Pancreas (tissue), 10 donors: ENCODE results near the gene NUP210. TPM values are rescaled to one million over a fixed set of nuclear protein-coding genes. Genes with fewer than 3 reads are reported as not detected.

Experiments
- ATAC-seq, 4 donors: fragments of 200-7000 bp; cut with Tn5 transposase; one replicate each; pipeline versions ENCODE4 v1.8.0 to v1.9.1; 2020; ENCODE audit warnings: mild to moderate bottlenecking in 4 of 4, moderate library complexity in 4 of 4
- DNase-seq, 6 donors: peaks; one replicate each; pipeline ENCODE4 v3.0.0-alpha.2; 2020
- FAIRE-seq: peaks from 2 replicates; lab custom pipeline; 2012; peaks lifted over from hg19 to GRCh38; lab: Jason Lieb, UNC
- H3K27ac ChIP-seq, 4 donors: fragments of 200-600 bp; sonication (generic); 1 replicate in 3 of 4; 2 replicates in 1 of 4; pipeline versions ENCODE4 v1.5.0 to v1.8.0; 2020
- H3K27me3 ChIP-seq, 4 donors: fragments of 200-600 bp; one replicate each; pipeline ENCODE4 v1.8.0; 2021
- H3K36me3 ChIP-seq, 3 donors: fragments of 200-600 bp; sonication (generic) in 1 of 3; one replicate each; pipeline versions ENCODE4 v1.5.0 to v1.8.0; 2020 to 2021
- H3K4me1 ChIP-seq, 3 donors: fragments of 200-600 bp; one replicate each; pipeline ENCODE4 v1.8.0; 2021
- H3K4me3 ChIP-seq, 4 donors: fragments of 200-600 bp; sonication (generic) in 2 of 4; one replicate each; pipeline versions ENCODE4 v1.5.0 to v1.8.0; 2020 to 2021
- H3K9me3 ChIP-seq, 4 donors: fragments of 200-600 bp; one replicate each; pipeline ENCODE4 v1.8.0; 2021
- WGBS, 2 donors: extraction: QIAGEN DNeasy Blood & Tissue Kit; methylation state at CpG; one replicate each; pipeline ENCODE4 v1.1.7; 2013; 5-methylcytosine and 5-hydroxymethylcytosine counted together
- intact Hi-C, 3 donors: fragments of 100-400 bp; cut with DNase I; formaldehyde crosslinking; loops; one replicate each; pipeline versions ENCODE4 v1.11.1 to v1.14.2; 2022
- polyA plus RNA-seq, 2 donors: library from polyadenylated mRNA; stranded (reverse); fragments of 200-250 nt; gene quantifications; one replicate each; pipeline ENCODE4 v1.2.3, GENCODE V29; 2013
- total RNA-seq, 6 donors: library from RNA; stranded (reverse); fragmentation: NEBNext Ultra II Directional in 4 of 6; extraction: Animal tissue kit (Norgen Biotek cat#: 25700) in 4 of 6; gene quantifications; one replicate each; pipeline versions ENCODE4 v1.2.1 to v1.2.4, GENCODE V29; 2021 to 2023
- TF ChIP-seq, protein P1 (sequence below), 4 donors: fragments of 200-600 bp; sonication (generic) in 3 of 4; IDR thresholded peaks; one replicate each; pipeline versions ENCODE4 v1.5.0 to v1.8.0; 2021; ENCODE audit warnings: antibody characterized with exemption in 4 of 4
- donor health status: healthy with polysubstance abuse.
- donor health status: DM: no; HTN: no; CAD: no; lungs with moderate emphysema.
- donor health status: DM: no; HTN: no; CAD: no.
- donor health status: control.
- donor health status: control.
- donor health status: Bipolar disorder and iron deficiency.
- donor health status: DM: yes; HTN: yes; CAD: no.
- donor health status: DM: no; HTN: no; CAD: no.
- donor health status: DM: no; HTN: no; CAD: no.
- donor health status: DM: yes; HTN: yes; CAD: no.

NUP210 gene
- total and polyA plus RNA-seq, 8 donors, result 7.6 to 12.5 (median 9.8) TPM

DNA sequence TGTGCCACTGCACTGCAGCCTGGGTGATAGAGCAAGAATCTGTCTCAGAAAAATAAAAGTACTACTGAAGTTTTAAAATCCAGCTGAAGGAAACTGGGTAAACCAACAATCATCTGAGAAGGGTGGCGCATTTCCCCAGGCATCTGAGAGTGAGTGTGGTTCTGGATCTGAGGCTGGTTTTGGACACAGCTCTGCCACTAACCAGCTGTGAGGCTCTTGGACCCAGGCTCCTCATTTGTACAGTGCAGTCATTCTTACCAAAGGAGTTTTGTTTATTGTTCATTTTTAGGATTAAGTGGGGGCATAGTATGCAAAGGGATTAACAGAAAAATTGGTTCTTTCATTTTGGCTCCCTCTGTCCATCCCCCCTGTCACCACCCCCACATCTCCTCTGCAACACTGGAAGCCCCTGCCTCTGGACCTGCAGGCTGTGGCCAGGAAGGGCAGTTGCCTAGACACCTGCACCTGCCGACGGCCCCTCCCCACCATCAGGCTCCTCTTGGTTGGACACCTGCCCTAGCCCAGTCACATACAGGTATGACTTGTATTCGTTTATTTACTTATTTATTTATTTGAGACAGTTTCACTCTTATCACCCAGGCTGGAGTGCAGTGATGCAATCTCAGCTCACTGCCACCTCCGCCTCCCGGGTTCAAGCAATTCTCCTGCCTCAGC lies 8.8 kb downstream of the NUP210 start:
- Histone ChIP-seq H3K4me3 (no peak overlapping the region), H3K27me3 (no peaks in the 10 kb centered on the region), H3K36me3 (no peaks in the 10 kb centered on the region), H3K4me1 (no peaks in the 10 kb centered on the region), H3K27ac (no peak overlapping the region), H3K9me3 (no peaks in the 10 kb centered on the region)
- TF ChIP-seq, protein P1, sequence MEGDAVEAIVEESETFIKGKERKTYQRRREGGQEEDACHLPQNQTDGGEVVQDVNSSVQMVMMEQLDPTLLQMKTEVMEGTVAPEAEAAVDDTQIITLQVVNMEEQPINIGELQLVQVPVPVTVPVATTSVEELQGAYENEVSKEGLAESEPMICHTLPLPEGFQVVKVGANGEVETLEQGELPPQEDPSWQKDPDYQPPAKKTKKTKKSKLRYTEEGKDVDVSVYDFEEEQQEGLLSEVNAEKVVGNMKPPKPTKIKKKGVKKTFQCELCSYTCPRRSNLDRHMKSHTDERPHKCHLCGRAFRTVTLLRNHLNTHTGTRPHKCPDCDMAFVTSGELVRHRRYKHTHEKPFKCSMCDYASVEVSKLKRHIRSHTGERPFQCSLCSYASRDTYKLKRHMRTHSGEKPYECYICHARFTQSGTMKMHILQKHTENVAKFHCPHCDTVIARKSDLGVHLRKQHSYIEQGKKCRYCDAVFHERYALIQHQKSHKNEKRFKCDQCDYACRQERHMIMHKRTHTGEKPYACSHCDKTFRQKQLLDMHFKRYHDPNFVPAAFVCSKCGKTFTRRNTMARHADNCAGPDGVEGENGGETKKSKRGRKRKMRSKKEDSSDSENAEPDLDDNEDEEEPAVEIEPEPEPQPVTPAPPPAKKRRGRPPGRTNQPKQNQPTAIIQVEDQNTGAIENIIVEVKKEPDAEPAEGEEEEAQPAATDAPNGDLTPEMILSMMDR (IDR thresholded peaks at IDR 0.05), result no peak
- WGBS, 2 donors, result 67 to 75% methylated on average over 6 of the region's 6 CpGs
- DNase-seq (no peak), ATAC-seq (no peak), FAIRE-seq (no peak)
- intact Hi-C loops, result no loop called here

DNA sequence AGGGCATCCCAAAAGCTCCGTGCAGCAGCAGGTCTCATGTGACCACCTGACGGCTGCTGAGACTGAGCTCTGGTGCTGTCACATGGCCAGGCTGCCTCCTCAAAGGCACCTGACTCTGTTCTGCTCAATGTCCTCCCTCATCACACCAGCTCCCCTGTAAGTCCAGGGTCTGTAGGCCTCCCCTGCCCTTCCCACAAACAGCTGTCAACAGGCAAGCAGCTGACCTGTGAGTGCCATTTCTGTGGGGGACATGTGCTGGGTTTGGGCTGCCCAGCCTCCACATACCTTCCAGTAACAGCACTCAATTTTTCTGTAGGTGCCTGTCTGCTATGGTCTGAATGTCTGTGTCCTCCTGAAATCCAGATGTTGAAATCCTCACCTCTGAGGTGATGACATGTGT lies 11.2 kb downstream of the NUP210 start:
- Histone ChIP-seq H3K27ac (no peak overlapping the region), H3K36me3 (no peaks in the 10 kb centered on the region), H3K9me3 (no peaks in the 10 kb centered on the region), H3K4me3 (no peak overlapping the region), H3K27me3 (no peaks in the 10 kb centered on the region), H3K4me1 (no peaks in the 10 kb centered on the region)
- no peak for DNase-seq
- TF ChIP-seq, protein P1 (IDR thresholded peaks at IDR 0.05), result no peak
- FAIRE-seq, result no peak
- intact Hi-C loops, result no loop called here
- ATAC-seq, result no peak
- 97% methylated on average over 2 of the region's 2 CpGs for WGBS, 2 donors

DNA sequence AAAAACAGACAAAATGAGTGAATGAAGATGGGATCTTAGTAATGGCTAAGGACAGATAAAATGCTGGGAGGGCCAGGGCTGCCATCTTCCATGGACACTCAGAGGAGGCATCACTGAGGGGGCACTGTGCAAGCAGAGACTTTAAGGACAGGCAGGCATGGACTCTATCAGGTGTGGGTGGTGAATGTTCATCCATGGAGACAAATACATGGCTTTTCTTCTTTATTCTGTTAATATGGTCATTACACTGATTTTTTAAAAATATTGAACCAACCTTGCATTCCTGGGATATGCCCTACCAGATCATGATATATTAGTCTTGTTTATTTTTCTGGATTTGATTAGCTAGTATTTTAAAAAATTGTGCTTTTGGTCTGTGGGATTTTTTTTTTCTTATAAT lies 12.2 kb downstream of the NUP210 start:
- ATAC-seq (no peak), FAIRE-seq (no peak), DNase-seq (no peak)
- H3K36me3 ChIP-seq, result no peaks in the 10 kb centered on the region
- no peak overlapping the region for H3K4me3 ChIP-seq
- no peaks in the 10 kb centered on the region for H3K9me3 ChIP-seq
- H3K27me3 ChIP-seq, result no peaks in the 10 kb centered on the region
- H3K4me1 ChIP-seq, result no peaks in the 10 kb centered on the region
- no peak overlapping the region for H3K27ac ChIP-seq
- TF ChIP-seq, protein P1 (IDR thresholded peaks at IDR 0.05), result no peak
- intact Hi-C loops, result no loop called here

DNA sequence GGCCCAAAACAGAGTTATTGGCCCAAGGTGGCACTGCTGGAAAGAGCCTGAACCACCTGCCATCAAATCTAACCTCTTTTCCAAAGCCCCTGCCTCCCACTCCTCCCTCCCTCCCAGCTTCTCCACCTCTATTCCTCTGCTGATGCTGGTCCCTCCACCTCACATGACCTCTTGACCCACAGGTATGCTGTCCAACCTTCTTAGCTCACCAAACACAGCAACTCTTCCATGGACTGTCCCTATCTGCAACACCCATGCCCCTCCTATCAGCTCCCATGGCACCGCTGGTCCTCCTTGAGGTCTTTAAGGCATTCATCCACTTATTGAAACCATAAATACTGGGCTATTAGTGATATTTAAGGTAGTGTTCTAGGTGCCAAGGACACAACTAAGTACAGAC lies 12.6 kb downstream of the NUP210 start:
- WGBS, 2 donors, result 96 to 100% methylated on average over 1 of the region's 1 CpG
- Histone ChIP-seq H3K27ac (no peak overlapping the region), H3K4me3 (no peak overlapping the region), H3K9me3 (no peaks in the 10 kb centered on the region), H3K4me1 (no peaks in the 10 kb centered on the region), H3K27me3 (no peaks in the 10 kb centered on the region), H3K36me3 (no peaks in the 10 kb centered on the region)
- intact Hi-C loops, result no loop called here
- TF ChIP-seq, protein P1 (IDR thresholded peaks at IDR 0.05), result no peak
- FAIRE-seq (no peak), DNase-seq (no peak), ATAC-seq (no peak)

DNA sequence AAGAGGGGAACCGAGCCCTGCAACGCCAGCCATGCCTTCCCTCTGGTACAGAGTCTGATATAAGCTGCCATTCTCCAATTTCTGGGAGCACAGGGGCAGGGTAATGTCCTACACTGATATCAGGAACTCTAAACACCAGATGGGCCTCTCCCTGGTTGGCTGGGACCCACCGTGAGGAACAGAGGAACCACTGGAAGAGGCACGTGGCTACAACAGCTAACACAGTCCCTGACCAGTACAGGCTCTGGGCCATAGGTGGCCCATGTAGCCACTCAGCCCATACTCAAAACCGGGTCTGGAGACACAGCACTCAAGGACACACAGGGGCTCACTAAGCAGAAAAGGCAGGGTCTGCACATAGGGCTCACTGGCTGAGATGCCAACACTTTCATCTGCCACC lies 13.9 kb downstream of the NUP210 start:
- no peaks in the 10 kb centered on the region for H3K36me3 ChIP-seq
- FAIRE-seq, result no peak
- no peak for DNase-seq
- H3K4me3 ChIP-seq, result no peak overlapping the region
- H3K27ac ChIP-seq, result no peak overlapping the region
- WGBS, 2 donors, result 76 to 91% methylated on average over 5 of the region's 5 CpGs
- intact Hi-C loops, result no loop called here
- TF ChIP-seq, protein P1 (IDR thresholded peaks at IDR 0.05), result no peak
- no peak for ATAC-seq
- no peaks in the 10 kb centered on the region for H3K4me1 ChIP-seq
- H3K27me3 ChIP-seq, result no peaks in the 10 kb centered on the region
- H3K9me3 ChIP-seq, result no peaks in the 10 kb centered on the region
